IMR-90 (cell line): ENCODE results near the gene TNPO2. TPM values are rescaled to one million over a fixed set of nuclear protein-coding genes. Genes with fewer than 3 reads are reported as not detected.

Experiments used
- ATAC-seq: fragments of 200-7000 bp; cut with Tn5 transposase; 2 replicates; pipeline ENCODE4 v1.9.1; 2020; ENCODE audit warnings: low read depth, mild to moderate bottlenecking, moderate library complexity
- BruUV-seq: library from RNA; stranded (reverse); fragments of 400-500 nt; replicated peaks from 2 replicates; lab custom pipeline; 2021; lab: Mats Ljungman, UMichigan
- CTCF ChIA-PET: fragments of 300-600 bp; formaldehyde crosslinking; extraction: SDS; loops from one replicate; lab custom pipeline; 2021; ENCODE audit warnings: antibody characterized with exemption; lab: Yijun Ruan, JAX
- POLR2A ChIA-PET: fragments of 300-600 bp; sonication (Branson Sonifier 250); formaldehyde crosslinking; loops from one replicate; lab custom pipeline; 2022; ENCODE audit warnings: antibody characterized with exemption; ENCODE audit not compliant: unreplicated experiment; lab: Charles Lee
- DNase-seq: peaks from one replicate; pipeline ENCODE4 v3.0.0; 2013
- H2AFZ ChIP-seq: replicated peaks from 2 replicates; pipeline ENCODE3; 2013; ENCODE audit warnings: low read length, mild to moderate bottlenecking; ENCODE audit not compliant: poor library complexity
- H2AK5ac ChIP-seq: 2 replicates; pipeline ENCODE4 v1.6.1; 2013; ENCODE audit warnings: low read depth, low read length, inconsistent platforms
- H2AK9ac ChIP-seq: replicated peaks from 2 replicates; pipeline ENCODE3; 2013; ENCODE audit warnings: mild to moderate bottlenecking, low read depth, low read length, moderate library complexity; ENCODE audit not compliant: poor library complexity
- H2BK120ac ChIP-seq: 2 replicates; pipeline ENCODE4 v1.6.1; 2013; ENCODE audit warnings: low read depth, low read length, inconsistent platforms
- H2BK15ac ChIP-seq: 3 replicates; pipeline ENCODE4 v1.6.1; 2013; ENCODE audit warnings: low read depth, low read length, inconsistent platforms
- H2BK20ac ChIP-seq: 2 replicates; pipeline ENCODE4 v1.6.1; 2013; ENCODE audit warnings: low read depth, mild to moderate bottlenecking, inconsistent platforms, low read length, moderate library complexity
- H2BK5ac ChIP-seq: 2 replicates; pipeline ENCODE4 v1.6.1; 2013; ENCODE audit warnings: mild to moderate bottlenecking, low read depth, low read length, inconsistent platforms; ENCODE audit not compliant: poor library complexity, severe bottlenecking
- H3K14ac ChIP-seq: replicated peaks from 2 replicates; pipeline ENCODE4 v1.6.1; 2013; ENCODE audit warnings: low read depth, low read length, inconsistent platforms
- H3K18ac ChIP-seq: 2 replicates; pipeline ENCODE4 v1.6.1; 2013; ENCODE audit warnings: low read depth, low read length, control low read depth
- H3K23ac ChIP-seq: 2 replicates; pipeline ENCODE4 v1.6.1; 2013; ENCODE audit warnings: low read depth, low read length, inconsistent platforms
- H3K27ac ChIP-seq: 2 replicates; pipeline ENCODE4 v1.5.1; 2013; ENCODE audit warnings: mild to moderate bottlenecking, control low read depth, low read length; ENCODE audit not compliant: insufficient read depth
- H3K27me3 ChIP-seq: 2 replicates; pipeline ENCODE4 v1.6.1; 2013; ENCODE audit warnings: low read length; ENCODE audit not compliant: control insufficient read depth, insufficient read depth
- H3K36me3 ChIP-seq: 2 replicates; pipeline ENCODE4 v1.6.1; 2013; ENCODE audit warnings: low read length, mixed read lengths; ENCODE audit not compliant: control insufficient read depth, insufficient read depth
- H3K4ac ChIP-seq: 2 replicates; pipeline ENCODE4 v1.6.1; 2013; ENCODE audit warnings: low read depth, low read length, inconsistent platforms
- H3K4me1 ChIP-seq: 2 replicates; pipeline ENCODE4 v1.6.1; 2013; ENCODE audit warnings: low read length, mixed read lengths; ENCODE audit not compliant: control insufficient read depth, insufficient read depth
- H3K4me2 ChIP-seq: 2 replicates; pipeline ENCODE4 v1.6.1; 2013; ENCODE audit warnings: low read depth, mild to moderate bottlenecking, control low read depth, low read length, moderate library complexity
- H3K4me3 ChIP-seq: 2 replicates; pipeline ENCODE4 v1.5.1; 2013; ENCODE audit warnings: low read depth, mild to moderate bottlenecking, control low read depth, low read length, moderate library complexity; ENCODE audit not compliant: insufficient read depth
- H3K56ac ChIP-seq: 2 replicates; pipeline ENCODE4 v1.6.1; 2013; ENCODE audit warnings: low read length, inconsistent platforms; ENCODE audit not compliant: insufficient read depth; ENCODE audit errors: extremely low read depth
- H3K79me1 ChIP-seq, 2 experiments: 2 replicates each; pipeline ENCODE4 v1.6.1; 2013; ENCODE audit warnings: low read length in 2 of 2, inconsistent platforms in 1 of 2, low read depth in 1 of 2
- H3K9ac ChIP-seq: 2 replicates; pipeline ENCODE4 v1.6.1; 2013; ENCODE audit warnings: low read depth, low read length, control low read depth
- H3K9me1 ChIP-seq: 2 replicates; pipeline ENCODE4 v1.6.1; 2013; ENCODE audit warnings: low read length, inconsistent platforms; ENCODE audit not compliant: insufficient read depth
- H3K9me3 ChIP-seq: 2 replicates; pipeline ENCODE4 v1.6.1; 2013; ENCODE audit warnings: low read length; ENCODE audit not compliant: control insufficient read depth, insufficient read depth
- H4K20me1 ChIP-seq: 2 replicates; pipeline ENCODE4 v1.6.1; 2013; ENCODE audit warnings: low read length, inconsistent platforms; ENCODE audit not compliant: insufficient read depth
- H4K5ac ChIP-seq: 2 replicates; pipeline ENCODE4 v1.6.1; 2013; ENCODE audit warnings: mild to moderate bottlenecking, low read depth, low read length, control low read depth
- H4K8ac ChIP-seq, 2 experiments: 2 replicates each; pipeline ENCODE4 v1.6.1; 2013; ENCODE audit warnings: low read depth in 2 of 2, low read length in 2 of 2, control low read depth in 1 of 2, inconsistent platforms in 1 of 2
- H4K91ac ChIP-seq: 2 replicates; pipeline ENCODE4 v1.6.1; 2013; ENCODE audit warnings: low read depth, low read length, inconsistent platforms; ENCODE audit not compliant: insufficient read depth
- CEBPB ChIP-seq: IDR thresholded peaks from 2 replicates; pipeline ENCODE4 v1.6.1; 2012; ENCODE audit warnings: low read depth, low read length, improper control_type of control experiment
- CTCF ChIP-seq: conservative IDR thresholded peaks from 2 replicates; pipeline ENCODE4 v1.5.1; 2012; ENCODE audit warnings: mild to moderate bottlenecking, low read depth, low read length, improper control_type of control experiment
- ELK1 ChIP-seq: fragments of 150-350 bp; IDR thresholded peaks from 2 replicates; pipeline ENCODE4 v1.6.1; 2016; ENCODE audit warnings: low read depth, mild to moderate bottlenecking, low read length, moderate library complexity, borderline replicate concordance
- FOS ChIP-seq: fragments of 150-350 bp; IDR thresholded peaks from 2 replicates; pipeline ENCODE4 v1.6.1; 2016; ENCODE audit warnings: low read depth, low read length
- MXI1 ChIP-seq: IDR thresholded peaks from 2 replicates; pipeline ENCODE4 v1.6.1; 2012; ENCODE audit warnings: low read depth, mild to moderate bottlenecking, low read length, moderate library complexity, borderline replicate concordance
- NFE2L2 ChIP-seq: fragments of 150-350 bp; IDR thresholded peaks from 2 replicates; pipeline ENCODE4 v1.6.1; 2016; ENCODE audit warnings: low read depth, mild to moderate bottlenecking, low read length
- POLR2A ChIP-seq: IDR thresholded peaks from 2 replicates; pipeline ENCODE4 v1.6.1; 2012; ENCODE audit warnings: mild to moderate bottlenecking, low read depth, low read length
- RAD21 ChIP-seq: IDR thresholded peaks from 2 replicates; pipeline ENCODE4 v1.6.1; 2012; ENCODE audit warnings: low read length, improper control_type of control experiment
- RCOR1 ChIP-seq: IDR thresholded peaks from 2 replicates; pipeline ENCODE4 v1.6.1; 2012; ENCODE audit warnings: mild to moderate bottlenecking, low read length, improper control_type of control experiment; ENCODE audit not compliant: insufficient replicate concordance
- RFX5 ChIP-seq: IDR thresholded peaks from 2 replicates; pipeline ENCODE4 v1.8.0; 2012; ENCODE audit warnings: low read depth, mild to moderate bottlenecking, low read length, moderate library complexity
- SMC3 ChIP-seq: fragments of 150-350 bp; IDR thresholded peaks from 2 replicates; pipeline ENCODE4 v1.6.1; 2016; ENCODE audit warnings: low read depth, mild to moderate bottlenecking, antibody characterized with exemption, low read length, moderate library complexity
- USF2 ChIP-seq: fragments of 150-350 bp; IDR thresholded peaks from 2 replicates; pipeline ENCODE4 v1.6.1; 2017; ENCODE audit warnings: mild to moderate bottlenecking, antibody characterized with exemption, low read length, low read depth
- WGBS, 2 experiments: methylation state at CpG; one replicate each; pipeline versions ENCODE4 v1.1.5 to v1.1.7; 2013; ENCODE audit warnings: missing lambda C conversion rate in 2 of 2; ENCODE audit not compliant: insufficient read length in 1 of 2; ENCODE audit errors: extremely low coverage in 2 of 2; 5-methylcytosine and 5-hydroxymethylcytosine counted together
- dilution Hi-C: fragments of 300-500 bp; cut with HindIII; formaldehyde crosslinking; loops from one replicate; pipeline ENCODE4 v1.14.3; 2018; ENCODE audit warnings: low sequenced_read_pairs; ENCODE audit not compliant: unreplicated experiment
- in situ Hi-C: fragments of 300-500 bp; cut with MboI; formaldehyde crosslinking; loops from 3 replicates; pipeline ENCODE4 v1.14.3; 2019; ENCODE audit warnings: low sequenced_read_pairs, inconsistent platforms, mixed read lengths
- intact Hi-C: fragments of 100-400 bp; cut with micrococcal nuclease; formaldehyde crosslinking; loops from 2 replicates; pipeline ENCODE4 v1.10.0; 2022
- polyA plus RNA-seq, 3 experiments: library from polyadenylated mRNA; depleted of rRNA; stranded (reverse); fragments of >200 nt; gene quantifications; 2 replicates each; pipeline ENCODE4 v1.2.3, GENCODE V29; 2012; ENCODE audit warnings: low replicate concordance in 1 of 3
- total RNA-seq: library from RNA; depleted of rRNA; stranded (reverse); fragments of >200 nt; gene quantifications from 2 replicates; pipeline ENCODE4 v1.2.3, GENCODE V29; 2012

The TNPO2 gene
- total and polyA plus RNA-seq, 2 of the 4 experiments (the other 2 are of a cell fraction): 36.0 to 77.2 TPM

GRCh38 chr19:12696366-12697335, 27.1 kb downstream of the TNPO2 start, which contains the start of gene FBXW9:
Gene FBXW9, minus strand, starts transcription at chr19:12696631. Its CDS starts 50 bp downstream, at chr19:12696581.
- peak within 1 kb of the TSS; percentile 43 for H3K4ac ChIP-seq
- 0 out of 2 replicates have a peak within 1 kb of the TSS, but pooled peaks have one; percentile 42 for H3K56ac ChIP-seq
- no peaks in the 10 kb centered on the region for H3K27me3 ChIP-seq
- in situ Hi-C loops: no loop called here
- H3K9me3 ChIP-seq: no peaks in the 10 kb centered on the region
- DNase-seq (peak; percentile 95), ATAC-seq (peak; percentile 86)
- dilution Hi-C loops: no loop called here
- H3K4me3 ChIP-seq: peak within 1 kb of the TSS; percentile 80
- no peak within 1 kb of the TSS for H3K18ac ChIP-seq
- no peaks in the 10 kb centered on the region; the same call in 1 of the 2 replicates for H3K9me1 ChIP-seq
- intact Hi-C loops: no loop called here
- peak within 1 kb of the TSS; percentile 59 for H3K14ac ChIP-seq
- peak within 1 kb of the TSS; percentile 63 for H3K27ac ChIP-seq
- 5% methylated on average over 45 of the region's 59 CpGs; no CpG with 5 or more reads in 1 of the 2 experiments for WGBS, 2 experiments
- no peak within 1 kb of the TSS for H2BK20ac ChIP-seq
- H3K4me2 ChIP-seq: peak within 1 kb of the TSS; percentile 90
- ChIA-PET POLR2A (interaction anchor here (0.6 kb wide), 1 partner anchor 11 kb away, joined by 6 read pairs; no protein-coding TSS in a partner anchor), CTCF (no interaction called here)
- no peaks in the 10 kb centered on the region; the same call in 1 of the 2 replicates for H4K20me1 ChIP-seq
- peak within 1 kb of the TSS; percentile 91 for H4K5ac ChIP-seq
- H2BK120ac ChIP-seq: no peak within 1 kb of the TSS
- H2AK9ac ChIP-seq: peak within 1 kb of the TSS; percentile 89
- H2AFZ ChIP-seq: peak within 1 kb of the TSS; percentile 93
- no peak within 1 kb of the TSS for H2BK15ac ChIP-seq
- H3K36me3 ChIP-seq: peaks cover 27% of the 10 kb centered on the region
- peak within 1 kb of the TSS; percentile 72 for H3K9ac ChIP-seq
- peaks cover 7 to 27% of the 10 kb centered on the region in 2 experiments for H3K79me1 ChIP-seq
- peak within 1 kb of the TSS; percentile 54 for H4K91ac ChIP-seq
- H4K8ac ChIP-seq: peak within 1 kb of the TSS; percentile 91 to 97
- peak within 1 kb of the TSS; percentile 14 for H2AK5ac ChIP-seq
- H3K23ac ChIP-seq: 0 out of 2 replicates have a peak within 1 kb of the TSS, but pooled peaks have one; percentile 10
- no TSS peak for BruUV-seq
- peaks cover 2% of the 10 kb centered on the region; the same call in 1 of the 2 replicates for H3K4me1 ChIP-seq
- H2BK5ac ChIP-seq: peak within 1 kb of the TSS; percentile 14
- TF ChIP-seq FOS: no peak
- no peak for TF ChIP-seq RAD21
- TF ChIP-seq MXI1: peak; percentile 91
- TF ChIP-seq NFE2L2: no peak
- TF ChIP-seq SMC3: no peak
- no peak for TF ChIP-seq CEBPB
- TF ChIP-seq CTCF: no peak
- TF ChIP-seq ELK1: 0 out of 2 replicates have a peak, but pooled peaks have one; percentile 35
- TF ChIP-seq RCOR1: no peak
- TF ChIP-seq POLR2A: peak; percentile 43; the same call in 1 of the 2 replicates
- peak; percentile 45 for TF ChIP-seq USF2
- TF ChIP-seq RFX5: no peak
